ENCODE results near the gene PCCA.

DNA sequence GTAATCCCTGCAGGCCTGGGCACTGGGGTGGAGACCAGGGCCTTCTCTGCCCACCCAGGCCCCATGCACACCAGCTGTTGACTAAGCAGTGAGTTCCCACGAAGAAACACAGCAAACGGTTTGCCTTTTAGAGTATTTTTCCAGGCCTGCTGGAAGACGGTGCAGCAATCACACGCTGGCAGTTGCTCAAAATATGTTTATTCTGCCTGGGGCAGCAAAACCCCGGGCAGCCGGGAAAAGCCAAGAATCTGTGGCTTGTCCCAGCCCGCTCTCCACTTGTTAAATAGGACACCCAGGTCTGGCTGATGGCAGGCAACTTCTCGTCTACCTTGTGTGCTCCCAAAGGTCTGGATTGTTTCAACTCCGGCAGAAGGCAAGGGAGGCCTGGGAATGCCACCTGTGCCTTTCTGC, 458.9 kb downstream of the PCCA start:
- TF ChIP-seq, protein P1, sequence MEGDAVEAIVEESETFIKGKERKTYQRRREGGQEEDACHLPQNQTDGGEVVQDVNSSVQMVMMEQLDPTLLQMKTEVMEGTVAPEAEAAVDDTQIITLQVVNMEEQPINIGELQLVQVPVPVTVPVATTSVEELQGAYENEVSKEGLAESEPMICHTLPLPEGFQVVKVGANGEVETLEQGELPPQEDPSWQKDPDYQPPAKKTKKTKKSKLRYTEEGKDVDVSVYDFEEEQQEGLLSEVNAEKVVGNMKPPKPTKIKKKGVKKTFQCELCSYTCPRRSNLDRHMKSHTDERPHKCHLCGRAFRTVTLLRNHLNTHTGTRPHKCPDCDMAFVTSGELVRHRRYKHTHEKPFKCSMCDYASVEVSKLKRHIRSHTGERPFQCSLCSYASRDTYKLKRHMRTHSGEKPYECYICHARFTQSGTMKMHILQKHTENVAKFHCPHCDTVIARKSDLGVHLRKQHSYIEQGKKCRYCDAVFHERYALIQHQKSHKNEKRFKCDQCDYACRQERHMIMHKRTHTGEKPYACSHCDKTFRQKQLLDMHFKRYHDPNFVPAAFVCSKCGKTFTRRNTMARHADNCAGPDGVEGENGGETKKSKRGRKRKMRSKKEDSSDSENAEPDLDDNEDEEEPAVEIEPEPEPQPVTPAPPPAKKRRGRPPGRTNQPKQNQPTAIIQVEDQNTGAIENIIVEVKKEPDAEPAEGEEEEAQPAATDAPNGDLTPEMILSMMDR (IDR thresholded peaks at IDR 0.05): no peak
- TF ChIP-seq POLR2A (IDR thresholded peaks at IDR 0.05): no peak

All from Peyer's patch (tissue), 4 donors.